H1 (cell line): ENCODE measurements around the gene TMEM145. TPM values are rescaled to one million over a fixed set of nuclear protein-coding genes. Genes with fewer than 3 reads are reported as not detected.

Source experiments
- CEBPB ChIP-seq: IDR thresholded peaks from 2 replicates; pipeline ENCODE4 v1.6.1; 2012; ENCODE audit warnings: low read depth, low read length
- CREB1 ChIP-seq: IDR thresholded peaks from 2 replicates; pipeline ENCODE4 v1.6.1; 2012; ENCODE audit warnings: inconsistent platforms
- KDM4A ChIP-seq: IDR thresholded peaks from one replicate; pipeline ENCODE4 v1.7.1; 2012; ENCODE audit warnings: low read depth, mild to moderate bottlenecking, moderate library complexity, low read length, inconsistent platforms; ENCODE audit not compliant: severe bottlenecking
- POLR2A ChIP-seq, 2 experiments: IDR thresholded peaks; 1 replicate in 1 of 2; 2 replicates in 1 of 2; pipeline ENCODE4 v1.6.1; 2011; ENCODE audit warnings: low read depth in 2 of 2, low read length in 2 of 2, mild to moderate bottlenecking in 2 of 2; ENCODE audit errors: control extremely low read depth in 1 of 2
- RAD21 ChIP-seq, 2 experiments: IDR thresholded peaks in 1 of 2; conservative IDR thresholded peaks in 1 of 2; 2 replicates each; pipeline ENCODE4 v1.6.1; 2011; ENCODE audit warnings: low read depth in 2 of 2, low read length in 2 of 2, improper control_type of control experiment in 1 of 2, inconsistent platforms in 1 of 2, mild to moderate bottlenecking in 1 of 2, moderate library complexity in 1 of 2
- SP2 ChIP-seq: IDR thresholded peaks from 2 replicates; pipeline ENCODE4 v1.6.1; 2012; ENCODE audit warnings: mild to moderate bottlenecking, low read length, inconsistent platforms
- YY1 ChIP-seq: IDR thresholded peaks from 2 replicates; pipeline ENCODE4 v1.6.1; 2011; ENCODE audit warnings: low read depth, mild to moderate bottlenecking, low read length
- polyA plus RNA-seq, 7 experiments: library from polyadenylated mRNA; depleted of rRNA in 3 of 7; stranded (reverse) in 5 of 7; unstranded in 2 of 7; fragments of >200 nt in 5 of 7; fragments of 200-250 nt in 2 of 7; gene quantifications; 1 replicate in 5 of 7; 2 replicates in 1 of 7; 4 replicates in 1 of 7; pipeline versions ENCODE4 v1.2.1 to v1.2.3, GENCODE V29; 2011 to 2013; ENCODE audit warnings: missing spikeins in 2 of 7, mixed read lengths in 2 of 7
- total RNA-seq: library from RNA; stranded (reverse); fragmentation: NEBNext Ultra II Directional; extraction: Animal tissue kit (Norgen Biotek cat#: 25700); gene quantifications from 2 replicates; pipeline ENCODE4 v1.2.1, GENCODE V29; 2021

Gene TMEM145
- total and polyA plus RNA-seq, 2 of the 8 experiments (the other 6 are each of a cell fraction or from before 2014, with no cell fraction given): 2.3 to 4.7 TPM

DNA sequence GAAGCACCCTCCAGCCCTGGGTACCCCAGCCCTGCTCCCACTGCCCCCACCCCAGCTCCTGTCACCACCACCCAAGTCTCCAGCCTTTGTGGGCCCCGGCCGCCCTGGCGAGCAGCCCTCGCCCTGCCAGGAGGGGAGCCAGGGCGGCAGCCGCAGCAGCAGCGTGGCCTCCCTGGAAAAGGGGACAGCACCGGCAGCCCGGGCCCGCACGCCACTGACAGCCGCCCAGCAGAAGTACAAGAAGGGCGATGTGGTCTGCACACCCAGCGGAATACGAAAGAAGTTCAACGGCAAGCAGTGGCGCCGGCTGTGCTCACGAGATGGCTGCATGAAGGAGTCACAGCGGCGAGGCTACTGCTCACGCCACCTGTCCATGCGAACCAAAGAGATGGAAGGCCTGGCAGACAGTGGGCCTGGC, 40.1 kb upstream of the TMEM145 start (continued):
- TF ChIP-seq RAD21 (IDR thresholded peaks at IDR 0.05 in 1 of 2, conservative IDR thresholded peaks at IDR 0.05 in 1 of 2; ENCODE audit: low read depth in 2 of 2, low read length in 2 of 2) (no peak), SP2 (no peak), YY1 (no peak), CREB1 (no peak), CEBPB (no peak), POLR2A (IDR thresholded peaks at IDR 0.05; ENCODE audit: control extremely low read depth in 1 of 2, low read depth in 2 of 2, low read length in 2 of 2) (no peak), KDM4A (no peak)
